Stimulated activated CD8-positive, alpha-beta memory T cell treated with anti-CD3 and anti-CD28 coated beads, Interleukin-15, amount 100 ng/mL, for 1 hour (primary cell): ENCODE measurements around the gene FARP1.
"Not testable (repeated sequence)": the region's sequence is repeated elsewhere in the genome, so short reads cannot be mapped to it uniquely, and the experiment has no call there.

Source experiments
- DNase-seq: peaks from one replicate; pipeline ENCODE4 v3.0.0-alpha.2; 2020; ENCODE audit warnings: low read depth

Gene FARP1

GRCh38 chr13:98363326-98363725, 220.4 kb downstream of the FARP1 start:
- no peak for DNase-seq

GRCh38 chr13:98364179-98364578, 221.3 kb downstream of the FARP1 start:
- no peak for DNase-seq

GRCh38 chr13:98364647-98365046, 221.8 kb downstream of the FARP1 start:
- no peak for DNase-seq

GRCh38 chr13:98365302-98365701, 222.4 kb downstream of the FARP1 start:
- no peak for DNase-seq

- DNase-seq: no peak
Observed at GRCh38 chr13:98366010-98366409, 223.1 kb downstream of the FARP1 start.

GRCh38 chr13:98366443-98366842, 223.5 kb downstream of the FARP1 start:
- no peak for DNase-seq

GRCh38 chr13:98366959-98367358, 224.1 kb downstream of the FARP1 start:
- DNase-seq: no peak

GRCh38 chr13:98368019-98368418, 225.1 kb downstream of the FARP1 start:
- no peak for DNase-seq

- not testable (repeated sequence) for DNase-seq
Observed at GRCh38 chr13:98369520-98369919, 226.6 kb downstream of the FARP1 start.

- no peak for DNase-seq
Observed at GRCh38 chr13:98370261-98370660, 227.4 kb downstream of the FARP1 start.

GRCh38 chr13:98370806-98371515, 228.1 kb downstream of the FARP1 start:
- DNase-seq: no peak

- DNase-seq: no peak
Observed at GRCh38 chr13:98371516-98372023, 228.7 kb downstream of the FARP1 start.

GRCh38 chr13:98372876-98373275, 230.0 kb downstream of the FARP1 start:
- no peak for DNase-seq

GRCh38 chr13:98374750-98375149, 231.9 kb downstream of the FARP1 start:
- DNase-seq: no peak

- DNase-seq: no peak
Observed at GRCh38 chr13:98377635-98378378, 234.9 kb downstream of the FARP1 start.

GRCh38 chr13:98384739-98385138, 241.8 kb downstream of the FARP1 start:
- DNase-seq: no peak

GRCh38 chr13:98385606-98386005, 242.7 kb downstream of the FARP1 start:
- DNase-seq: no peak

- DNase-seq: no peak
Observed at GRCh38 chr13:98386637-98387036, 243.7 kb downstream of the FARP1 start.

GRCh38 chr13:98389319-98389718, 246.4 kb downstream of the FARP1 start:
- no peak for DNase-seq

GRCh38 chr13:98390086-98390715, 247.3 kb downstream of the FARP1 start:
- DNase-seq: no peak

- no peak for DNase-seq
Observed at GRCh38 chr13:98393873-98394272, 251.0 kb downstream of the FARP1 start.

- DNase-seq: no peak
Observed at GRCh38 chr13:98394820-98395510, 252.1 kb downstream of the FARP1 start.
